ENCODE results near the gene RPTOR. TPM values are rescaled to one million over a fixed set of nuclear protein-coding genes. Genes with fewer than 3 reads are reported as not detected.

Gene RPTOR
- total RNA-seq, 2 experiments from 2014 or later, result 48.1 to 87.8 TPM

DNA sequence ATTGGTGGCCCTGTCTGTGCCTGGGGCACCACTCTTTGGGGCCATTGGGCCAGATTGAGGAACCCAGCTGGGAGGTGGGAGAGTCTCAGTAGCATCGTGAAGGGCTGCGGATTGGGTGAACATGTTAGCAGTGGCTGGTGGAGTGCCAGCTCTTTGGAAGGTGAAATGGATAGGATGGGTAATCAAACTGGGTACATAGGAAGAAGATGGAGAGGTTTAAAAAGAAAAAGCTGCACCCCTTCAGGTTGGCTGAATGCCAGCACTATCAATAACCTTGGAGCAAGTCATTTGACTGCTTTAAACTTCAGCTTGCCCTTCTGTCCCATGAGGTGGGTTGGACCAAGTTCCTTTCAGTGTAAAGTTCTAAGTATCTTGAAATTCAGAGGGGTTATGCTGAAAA, 95.0 kb downstream of the RPTOR start:
- Histone ChIP-seq H4K20me1 (ENCODE audit: insufficient read depth, low read length) (peaks cover 21% of the 10 kb centered on the region), H3K4me1 (ENCODE audit: insufficient read depth, low read length, poor library complexity, severe bottlenecking) (no peaks in the 10 kb centered on the region), H3K36me3 (ENCODE audit: insufficient read depth, low read length) (peaks cover 6% of the 10 kb centered on the region), H3K79me2 (ENCODE audit: insufficient read depth, low read depth, low read length) (peaks cover 15% of the 10 kb centered on the region; the same call in 1 of the 2 replicates), H3K4me2 (ENCODE audit: low read length) (no peak overlapping the region), H3K9me2 (ENCODE audit: insufficient read depth, low read length) (no peaks in the 10 kb centered on the region), H3K9me3 (ENCODE audit: low read length) (no peaks in the 10 kb centered on the region), H2AFZ (ENCODE audit: low read length) (no peak overlapping the region), H3K27ac (ENCODE audit: low read depth, low read length, poor library complexity, severe bottlenecking) (no peak overlapping the region), H3K4me3 (ENCODE audit: low read depth, low read length, poor library complexity, severe bottlenecking) (no peak overlapping the region)
- CTCF ChIA-PET (ENCODE audit: unreplicated experiment), result no interaction called here
- POLR2A ChIA-PET, result interaction anchor here (0.8 to 1.3 kb wide), 2 partner anchors 11 to 222 kb away, joined by 3 to 4 read pairs; no protein-coding TSS in a partner anchor
- DNase-seq (ENCODE audit: low spot score), result no peak
- TF ChIP-seq, protein P1, sequence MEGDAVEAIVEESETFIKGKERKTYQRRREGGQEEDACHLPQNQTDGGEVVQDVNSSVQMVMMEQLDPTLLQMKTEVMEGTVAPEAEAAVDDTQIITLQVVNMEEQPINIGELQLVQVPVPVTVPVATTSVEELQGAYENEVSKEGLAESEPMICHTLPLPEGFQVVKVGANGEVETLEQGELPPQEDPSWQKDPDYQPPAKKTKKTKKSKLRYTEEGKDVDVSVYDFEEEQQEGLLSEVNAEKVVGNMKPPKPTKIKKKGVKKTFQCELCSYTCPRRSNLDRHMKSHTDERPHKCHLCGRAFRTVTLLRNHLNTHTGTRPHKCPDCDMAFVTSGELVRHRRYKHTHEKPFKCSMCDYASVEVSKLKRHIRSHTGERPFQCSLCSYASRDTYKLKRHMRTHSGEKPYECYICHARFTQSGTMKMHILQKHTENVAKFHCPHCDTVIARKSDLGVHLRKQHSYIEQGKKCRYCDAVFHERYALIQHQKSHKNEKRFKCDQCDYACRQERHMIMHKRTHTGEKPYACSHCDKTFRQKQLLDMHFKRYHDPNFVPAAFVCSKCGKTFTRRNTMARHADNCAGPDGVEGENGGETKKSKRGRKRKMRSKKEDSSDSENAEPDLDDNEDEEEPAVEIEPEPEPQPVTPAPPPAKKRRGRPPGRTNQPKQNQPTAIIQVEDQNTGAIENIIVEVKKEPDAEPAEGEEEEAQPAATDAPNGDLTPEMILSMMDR (conservative IDR thresholded peaks at IDR 0.05; ENCODE audit: low read length), result no peak
- no peak for TF ChIP-seq EZH2phosphoT487 (IDR thresholded peaks at IDR 0.05; ENCODE audit: borderline replicate concordance, low read depth, low read length)
- BruUV-seq (replicated peaks), result no TSS peak
- intact Hi-C loops (cut with micrococcal nuclease; ENCODE audit: unreplicated experiment), result no loop called here

GRCh38 chr17:80640366-80641084, 95.9 kb downstream of the RPTOR start:
- ChIA-PET POLR2A (interaction anchor here (0.8 to 1.3 kb wide), 2 partner anchors 12 to 221 kb away, joined by 3 to 4 read pairs; no protein-coding TSS in a partner anchor), CTCF (ENCODE audit: unreplicated experiment) (no interaction called here)
- intact Hi-C loops (cut with micrococcal nuclease; ENCODE audit: unreplicated experiment), result no loop called here
- H3K9me3 ChIP-seq (ENCODE audit: low read length), result no peaks in the 10 kb centered on the region
- TF ChIP-seq, protein P1 (conservative IDR thresholded peaks at IDR 0.05; ENCODE audit: low read length), result no peak
- no peak for TF ChIP-seq EZH2phosphoT487 (IDR thresholded peaks at IDR 0.05; ENCODE audit: borderline replicate concordance, low read depth, low read length)
- peaks cover 6% of the 10 kb centered on the region for H3K36me3 ChIP-seq (ENCODE audit: insufficient read depth, low read length)
- peaks cover 15% of the 10 kb centered on the region; the same call in 1 of the 2 replicates for H3K79me2 ChIP-seq (ENCODE audit: insufficient read depth, low read depth, low read length)
- no peak overlapping the region for H3K4me3 ChIP-seq (ENCODE audit: low read depth, low read length, poor library complexity, severe bottlenecking)
- BruUV-seq (replicated peaks), result no TSS peak
- no peak overlapping the region for H3K27ac ChIP-seq (ENCODE audit: low read depth, low read length, poor library complexity, severe bottlenecking)
- no peak overlapping the region for H2AFZ ChIP-seq (ENCODE audit: low read length)
- no peak overlapping the region for H3K4me2 ChIP-seq (ENCODE audit: low read length)
- peaks cover 16% of the 10 kb centered on the region for H4K20me1 ChIP-seq (ENCODE audit: insufficient read depth, low read length)
- no peaks in the 10 kb centered on the region for H3K4me1 ChIP-seq (ENCODE audit: insufficient read depth, low read length, poor library complexity, severe bottlenecking)
- no peaks in the 10 kb centered on the region for H3K9me2 ChIP-seq (ENCODE audit: insufficient read depth, low read length)
- DNase-seq (ENCODE audit: low spot score), result no peak

All from OCI-LY7 (cell line).